ENCODE measurements around the gene PRB4. TPM values are rescaled to one million over a fixed set of nuclear protein-coding genes. Genes with fewer than 3 reads are reported as not detected.

PRB4 gene
- total and polyA plus RNA-seq, 9 donors, result not detected

DNA sequence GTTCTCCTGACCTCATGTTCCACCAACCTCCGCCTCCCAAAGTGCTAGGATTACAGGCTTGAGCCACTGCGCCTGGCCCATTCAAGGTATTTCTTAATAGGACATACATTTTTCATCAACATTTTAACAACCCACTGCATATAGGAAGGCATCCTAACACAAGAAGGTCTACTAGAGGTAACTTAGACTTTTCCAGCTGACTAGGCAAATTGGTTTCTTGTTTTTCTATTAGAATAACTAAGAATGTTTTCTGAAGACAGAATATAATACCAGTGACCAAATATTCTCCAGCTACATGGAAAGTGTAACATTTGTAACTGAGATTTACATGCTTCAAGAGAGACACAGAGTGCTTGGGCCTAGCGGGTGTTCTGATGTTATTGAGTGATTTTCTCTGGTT is 14.2 kb upstream of the PRB4 start:
- Histone ChIP-seq H3K4me3 (no peak overlapping the region), H3K9me3 (no peaks in the 10 kb centered on the region), H3K4me1 (ENCODE audit: insufficient read depth) (no peaks in the 10 kb centered on the region), H3K27ac (no peak overlapping the region), H3K27me3 (no peaks in the 10 kb centered on the region), H3K36me3 (no peaks in the 10 kb centered on the region)
- no peak for TF ChIP-seq CTCF (IDR thresholded peaks at IDR 0.05)
- TF ChIP-seq POLR2A (IDR thresholded peaks at IDR 0.05), result no peak
- TF ChIP-seq EP300 (IDR thresholded peaks at IDR 0.05), result no peak
- WGBS, 3 donors, result 94 to 100% (median 96%) methylated on average over 3 of the region's 3 CpGs
- intact Hi-C loops (cut with DNase I), result loop anchor here in 1 of 4 donors (10.0 kb wide), 1 partner anchor 510 kb away; the partner anchor contains the start of gene TAS2R9
- DNase-seq, result no peak

- TF ChIP-seq POLR2A (IDR thresholded peaks at IDR 0.05) (no peak), EP300 (IDR thresholded peaks at IDR 0.05) (no peak), CTCF (IDR thresholded peaks at IDR 0.05) (no peak)
- intact Hi-C loops (cut with DNase I), result loop anchor here in 1 of 4 donors (10.0 kb wide), 1 partner anchor 507 kb away; the partner anchor contains the start of gene TAS2R9
- Histone ChIP-seq H3K27me3 (no peaks in the 10 kb centered on the region), H3K27ac (no peak overlapping the region), H3K9me3 (no peaks in the 10 kb centered on the region), H3K4me3 (no peak overlapping the region), H3K36me3 (no peaks in the 10 kb centered on the region), H3K4me1 (ENCODE audit: insufficient read depth) (no peaks in the 10 kb centered on the region)
- WGBS, 3 donors, result 64 to 78% (median 71%) methylated on average over 2 of the region's 2 CpGs
- no peak for DNase-seq
These were observed 11.7 kb upstream of the PRB4 start for GRCh38 chr12:11321980-11322379.

DNA sequence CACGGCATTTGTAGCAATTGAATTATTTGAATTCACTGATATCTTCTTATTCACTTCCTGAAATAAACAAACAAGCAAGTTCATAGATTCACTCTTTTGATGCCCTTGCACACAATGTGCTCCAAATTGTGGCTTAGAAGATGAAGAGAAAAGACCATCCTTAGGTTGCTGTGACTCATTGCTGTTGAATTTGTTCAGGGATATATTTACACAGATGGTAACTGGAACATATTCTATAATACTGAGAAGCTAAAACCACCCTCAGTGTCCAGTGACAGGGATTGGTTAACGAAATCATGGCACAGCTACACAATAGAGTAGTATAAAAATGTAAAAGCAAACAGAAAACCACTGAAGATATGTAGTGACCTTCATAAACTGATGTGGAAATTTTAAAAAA is 3.1 kb downstream of the PRB4 start:
- Histone ChIP-seq H3K27me3 (no peaks in the 10 kb centered on the region), H3K36me3 (no peaks in the 10 kb centered on the region), H3K4me3 (no peak overlapping the region), H3K9me3 (no peaks in the 10 kb centered on the region), H3K27ac (no peak overlapping the region), H3K4me1 (ENCODE audit: insufficient read depth) (no peaks in the 10 kb centered on the region)
- no peak for TF ChIP-seq EP300 (IDR thresholded peaks at IDR 0.05)
- TF ChIP-seq POLR2A (IDR thresholded peaks at IDR 0.05), result no peak
- no peak for TF ChIP-seq CTCF (IDR thresholded peaks at IDR 0.05)
- no peak for DNase-seq
- 70 to 76% (median 71%) methylated on average over 2 of the region's 2 CpGs for WGBS, 3 donors
- intact Hi-C loops (cut with DNase I), result no loop called here

GRCh38 chr12:11273449-11273848 is 36.8 kb downstream of the PRB4 start:
- H3K27me3 ChIP-seq, result no peaks in the 10 kb centered on the region
- TF ChIP-seq CTCF (IDR thresholded peaks at IDR 0.05) (no peak), POLR2A (IDR thresholded peaks at IDR 0.05) (no peak), EP300 (IDR thresholded peaks at IDR 0.05) (no peak)
- H3K9me3 ChIP-seq, result no peaks in the 10 kb centered on the region
- no peak overlapping the region for H3K27ac ChIP-seq
- intact Hi-C loops (cut with DNase I), result no loop called here
- no peak for DNase-seq
- no peak overlapping the region for H3K4me3 ChIP-seq
- H3K4me1 ChIP-seq (ENCODE audit: insufficient read depth), result no peaks in the 10 kb centered on the region
- WGBS, 3 donors, result 49 to 76% (median 69%) methylated on average over 3 of the region's 3 CpGs
- no peaks in the 10 kb centered on the region for H3K36me3 ChIP-seq

Data from ovary (tissue), 9 donors.